Activated T-cell treated with anti-CD3 and anti-CD28 coated beads, Interleukin-2, amount 50 U/mL, for 1 hour (primary cell): ENCODE data around the gene CAMK2N2.

Experiments
- DNase-seq: peaks from one replicate; pipeline ENCODE4 v3.0.0-alpha.2; 2020

CAMK2N2 gene

GRCh38 chr3:184239221-184239620, 22.1 kb downstream of the CAMK2N2 start:
- no peak for DNase-seq

DNA sequence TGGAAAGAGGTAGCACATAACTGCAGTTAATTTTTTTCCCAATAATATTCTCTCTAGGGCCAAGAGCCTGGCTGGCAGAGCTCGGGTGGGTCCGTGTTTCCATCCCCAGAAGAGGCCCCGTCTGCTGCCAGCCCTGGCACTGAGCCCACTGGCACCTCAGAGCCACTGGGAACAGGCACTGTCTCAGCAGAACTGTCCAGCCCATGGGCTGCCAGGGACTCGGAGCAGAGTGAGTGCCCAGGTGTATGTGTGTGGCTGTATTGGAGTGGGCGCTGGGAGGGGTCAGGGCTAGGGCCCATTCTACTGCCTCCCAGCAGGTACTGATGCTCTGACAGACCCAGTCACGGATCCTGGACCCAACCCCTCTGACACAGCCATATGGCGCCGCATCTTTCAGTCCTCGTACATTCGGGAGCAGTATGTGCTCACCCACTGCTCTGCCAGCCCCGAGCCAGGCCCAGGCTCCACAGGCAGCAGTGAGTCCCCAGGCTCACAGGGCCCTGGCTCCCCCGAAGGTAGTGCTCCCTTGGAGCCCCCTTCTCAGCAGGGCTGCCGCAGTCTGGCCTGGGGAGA, 23.0 kb downstream of the CAMK2N2 start:
- no peak for DNase-seq

- no peak for DNase-seq
Measured at GRCh38 chr3:184237807-184238206, 23.5 kb downstream of the CAMK2N2 start.

DNA sequence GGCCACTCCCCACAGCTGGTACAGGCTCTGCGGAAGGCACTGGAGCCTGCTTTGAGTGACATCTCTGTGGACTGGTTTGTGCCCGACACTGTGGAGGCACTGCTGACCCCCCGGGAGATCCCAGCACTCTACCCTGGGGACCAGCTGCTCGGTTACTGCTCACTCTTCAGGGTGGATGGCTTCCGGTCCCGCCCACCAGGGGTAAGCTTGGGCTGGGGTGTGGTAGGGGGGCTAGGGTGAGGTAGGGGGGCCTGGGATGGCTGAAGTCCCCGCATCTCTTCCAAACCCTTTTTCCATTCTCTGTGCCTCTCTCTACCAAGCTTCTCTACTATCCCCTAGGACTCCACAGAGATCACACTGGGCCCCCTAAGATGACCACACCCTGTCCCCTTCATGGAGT, 24.1 kb downstream of the CAMK2N2 start:
- DNase-seq: no peak

DNA sequence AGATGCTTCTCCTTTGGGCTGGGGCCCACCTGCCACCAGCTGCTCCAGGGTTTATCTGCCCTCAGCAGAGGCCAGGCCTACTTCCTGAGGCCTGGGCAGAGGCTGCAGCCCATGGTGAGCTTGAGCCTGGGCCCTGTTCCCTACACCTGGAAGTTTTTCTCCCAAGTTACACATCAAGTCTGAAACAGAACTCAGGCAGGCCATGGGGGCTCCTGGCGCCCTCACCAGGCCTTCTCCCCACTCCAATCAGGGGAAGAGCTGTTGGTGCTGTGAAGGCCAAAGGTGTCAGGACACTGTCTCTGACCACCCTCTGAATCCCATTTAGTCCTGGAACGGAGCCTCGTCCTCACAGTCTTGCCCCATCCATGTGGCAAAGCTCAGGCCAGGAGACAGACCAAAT, 24.7 kb downstream of the CAMK2N2 start:
- DNase-seq: no peak

DNA sequence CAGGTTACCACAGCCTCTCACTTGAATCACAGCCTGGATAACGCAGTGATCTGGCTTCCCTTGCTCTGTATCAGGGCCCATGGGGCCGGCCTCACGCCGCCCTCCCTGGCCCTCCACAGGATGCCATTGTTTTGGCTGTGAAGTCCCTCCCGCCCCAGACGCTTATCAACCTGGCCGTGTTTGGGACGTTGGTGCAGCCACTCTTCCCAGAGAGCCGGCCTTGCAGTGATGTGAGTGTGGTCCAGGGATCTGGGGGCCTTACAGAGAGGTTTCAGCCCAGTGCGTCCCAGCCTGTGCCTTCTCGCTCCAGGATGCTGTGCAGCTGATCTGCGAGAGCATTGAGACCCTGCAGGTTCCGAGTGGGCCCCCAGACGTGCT, 25.3 kb downstream of the CAMK2N2 start:
- DNase-seq: no peak

GRCh38 chr3:184235381-184236032, 25.8 kb downstream of the CAMK2N2 start:
- no peak for DNase-seq

GRCh38 chr3:184234671-184235380, 26.5 kb downstream of the CAMK2N2 start:
- DNase-seq: no peak

DNA sequence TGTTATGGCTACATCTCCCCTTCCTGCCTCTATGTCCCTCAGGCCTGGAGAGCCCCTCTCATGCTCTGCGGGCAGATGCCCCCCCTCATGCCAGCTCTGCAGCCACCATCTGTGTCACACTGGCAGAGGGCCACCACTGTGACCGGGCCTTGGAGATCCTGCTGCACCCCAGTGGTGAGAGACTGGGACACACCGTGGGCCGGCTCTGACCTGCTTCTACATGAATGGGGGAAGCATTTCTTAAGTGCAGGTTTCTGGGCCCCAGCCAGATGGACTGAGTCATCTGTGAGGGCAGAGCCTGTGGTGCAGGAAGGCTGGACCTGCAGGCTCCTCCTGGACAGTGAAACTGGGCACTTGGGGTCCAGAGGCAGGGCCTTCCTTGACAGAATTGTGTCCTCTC, 27.1 kb downstream of the CAMK2N2 start:
- DNase-seq: no peak

DNA sequence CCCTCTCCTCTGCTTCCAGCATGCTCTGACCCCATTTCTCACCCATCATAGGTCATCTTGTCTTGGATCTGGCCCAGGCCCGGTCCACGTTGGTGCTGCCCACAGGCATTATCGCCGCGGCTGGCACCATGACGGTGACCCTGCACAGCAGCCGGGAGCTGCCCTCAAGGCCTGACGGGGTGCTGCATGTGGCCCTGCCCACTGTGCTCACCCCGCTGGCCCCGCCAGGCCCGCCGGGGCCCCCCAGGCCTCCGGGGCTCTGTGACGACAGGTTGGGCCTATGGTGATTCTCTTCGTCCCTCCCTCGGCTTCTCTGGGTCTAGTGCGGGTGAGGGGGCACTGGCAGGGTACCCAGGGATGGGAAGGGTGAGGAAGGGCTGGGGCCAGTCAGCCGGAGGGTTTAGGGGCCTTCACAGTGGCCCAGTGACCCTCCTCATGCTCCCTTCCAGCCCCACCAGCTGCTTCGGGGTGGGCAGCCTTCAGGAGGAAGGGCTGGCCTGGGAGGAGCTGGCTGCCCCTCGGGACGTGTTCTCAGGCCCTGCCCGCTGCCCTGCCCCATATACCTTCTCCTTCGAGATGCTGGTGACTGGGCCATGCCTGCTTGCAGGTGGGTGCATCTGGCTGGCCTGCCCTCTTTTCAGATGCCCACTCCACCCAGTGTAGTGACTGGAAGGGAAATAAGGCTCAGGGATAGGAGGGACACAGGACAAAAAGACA, 28.1 kb downstream of the CAMK2N2 start:
- no peak for DNase-seq

DNA sequence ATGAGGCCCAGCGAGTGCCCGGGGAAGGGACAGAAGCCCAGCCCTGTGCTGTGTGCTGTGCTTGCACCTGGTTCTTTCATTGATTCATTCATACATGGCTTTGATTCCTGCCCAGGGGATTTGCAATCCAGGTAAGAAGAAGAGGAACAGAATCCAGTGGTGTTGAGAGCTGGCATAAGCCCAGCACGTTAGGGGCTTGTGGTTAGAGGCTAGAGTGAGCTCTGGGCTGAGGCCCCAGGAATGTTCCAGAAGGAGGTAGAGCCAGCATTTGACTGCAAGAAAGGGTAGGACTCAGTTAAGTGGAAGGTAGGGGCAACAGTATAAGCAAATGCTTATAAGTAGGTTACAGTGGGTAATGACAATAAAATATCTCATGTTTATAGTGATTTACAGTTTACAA, 29.7 kb downstream of the CAMK2N2 start:
- no peak for DNase-seq

DNA sequence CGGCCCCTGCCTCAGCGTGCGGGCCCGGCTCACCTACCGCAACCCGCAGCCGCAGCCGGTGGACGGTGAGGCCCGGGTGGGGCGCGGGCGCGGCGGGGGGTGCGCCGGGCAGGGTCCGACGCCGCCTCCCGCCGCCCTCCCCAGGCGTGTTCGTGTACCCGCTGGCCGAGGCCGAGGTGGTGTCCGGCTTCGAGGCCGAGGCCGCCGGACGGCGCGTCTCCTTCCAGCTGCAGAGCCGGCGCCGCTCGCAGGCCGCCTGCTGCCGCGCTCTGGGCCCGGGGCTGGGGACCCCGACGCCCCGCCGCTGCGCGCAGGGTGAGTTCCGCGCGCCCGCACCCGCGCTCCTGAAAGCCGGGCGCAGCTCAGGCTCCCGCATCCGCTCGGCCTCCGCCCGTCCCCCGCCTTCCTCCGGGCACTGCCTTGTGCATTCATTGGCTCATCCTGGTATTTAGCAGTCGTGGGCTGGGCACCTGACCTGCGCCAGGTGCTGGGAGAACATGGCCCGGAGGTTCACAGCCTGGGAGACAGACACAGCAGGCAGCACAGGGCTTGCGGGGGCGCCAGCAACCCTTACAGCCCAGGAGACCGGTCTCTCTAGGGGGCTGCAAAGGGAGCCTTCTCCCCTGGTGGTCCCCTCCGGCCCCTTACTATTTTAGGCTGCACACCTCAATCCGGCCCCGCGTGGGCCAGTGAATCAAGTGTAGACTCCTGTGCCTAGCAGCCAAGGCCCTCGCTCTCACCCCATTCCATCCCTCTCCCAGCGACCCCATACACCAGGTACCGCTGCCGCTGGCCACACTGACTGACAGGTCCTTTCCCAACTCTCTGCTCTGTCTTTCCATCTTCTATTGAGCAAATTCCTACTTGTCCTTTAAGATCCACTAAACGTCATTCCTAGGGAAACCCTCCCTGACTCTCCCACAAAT, 30.5 kb downstream of the CAMK2N2 start:
- DNase-seq: no peak

DNA sequence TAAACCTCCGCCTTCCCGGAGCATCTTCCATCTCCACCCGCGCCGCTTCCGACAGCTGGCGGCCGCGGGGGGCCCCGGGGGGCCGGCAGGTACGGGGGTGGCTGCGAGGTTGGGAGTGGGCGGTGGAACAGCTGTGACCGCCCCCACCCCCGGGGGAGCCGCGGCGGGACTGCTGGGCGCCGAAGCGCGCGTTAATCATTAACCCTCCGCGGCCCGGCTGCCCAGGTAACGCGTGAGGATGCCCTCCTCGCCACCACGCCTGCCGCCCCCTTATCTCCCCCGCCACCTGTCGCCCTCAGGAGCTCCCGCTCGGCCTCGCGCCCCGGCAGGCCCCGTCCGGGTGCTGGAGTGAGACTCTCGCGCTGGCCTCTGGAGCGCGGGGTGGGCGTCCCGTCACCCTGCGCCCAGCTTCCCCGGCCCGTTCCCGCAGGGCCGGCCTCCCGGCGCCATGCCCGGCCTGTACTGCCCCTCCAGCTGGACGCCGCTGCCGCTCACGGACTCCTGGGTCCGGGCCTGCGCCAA, 31.2 kb downstream of the CAMK2N2 start:
- DNase-seq: peak; percentile 28

- DNase-seq: peak; percentile 84
Measured at GRCh38 chr3:184229394-184230080, 31.8 kb downstream of the CAMK2N2 start, which contains the start of gene VWA5B2. Gene VWA5B2, plus strand, starts transcription at chr3:184229585. Its CDS starts 944 bp downstream, at chr3:184230529.

DNA sequence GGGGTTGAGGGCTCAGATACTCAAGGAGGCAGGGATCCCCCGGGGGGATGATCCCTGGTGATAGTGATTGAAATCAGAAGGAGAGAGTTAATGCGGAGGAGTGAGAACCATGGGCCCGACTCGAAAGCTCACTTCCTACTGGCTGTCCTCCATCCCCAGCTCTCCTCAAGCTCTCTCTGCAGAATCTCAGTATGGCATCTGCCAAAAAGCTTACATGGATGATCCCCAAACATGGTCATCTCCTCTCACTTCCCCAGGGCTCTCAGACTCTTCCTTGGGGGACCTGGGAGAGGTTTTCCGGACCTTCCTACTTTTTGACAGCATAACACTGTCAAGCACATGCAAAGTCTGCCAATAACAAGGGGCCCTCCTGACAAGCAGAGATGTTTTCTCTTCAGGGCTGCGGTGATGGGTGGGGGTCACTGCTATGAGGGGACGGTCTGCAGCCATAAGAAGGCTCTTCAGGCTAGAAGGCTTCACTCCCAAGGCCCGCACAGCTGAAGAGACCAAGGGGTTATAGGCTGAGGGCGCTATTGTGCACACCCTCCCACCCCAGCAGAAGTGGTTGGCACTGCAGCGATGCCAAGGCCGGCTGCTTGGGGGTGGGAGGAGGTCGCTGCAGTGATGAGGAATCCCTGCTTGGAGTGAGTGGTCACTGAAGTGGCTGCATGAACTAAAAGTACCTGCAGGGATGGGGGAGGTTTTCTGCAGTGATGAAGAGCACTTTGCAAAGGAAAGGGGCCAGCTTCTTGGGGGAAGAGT, 32.8 kb downstream of the CAMK2N2 start:
- DNase-seq: no peak

GRCh38 chr3:184227481-184227935, 33.8 kb downstream of the CAMK2N2 start:
- peak; percentile 66 for DNase-seq

DNA sequence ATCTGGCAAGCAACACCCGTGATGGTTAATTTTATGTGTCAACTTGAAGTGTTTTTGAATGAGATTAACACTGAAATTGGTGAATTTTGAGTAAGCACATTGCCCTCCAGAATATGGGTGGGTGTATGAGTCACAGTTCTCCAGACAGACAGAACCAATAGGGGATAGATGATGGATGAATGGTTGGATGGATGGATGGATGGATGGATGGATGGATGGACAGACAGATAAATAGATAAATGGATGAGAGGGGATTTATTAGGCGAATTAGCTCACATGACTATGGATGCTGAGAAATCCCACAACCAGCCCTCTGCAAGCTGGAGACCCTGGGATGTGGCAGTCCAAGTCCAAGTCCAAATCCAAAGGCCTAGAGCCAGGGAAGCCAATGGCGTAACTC, 37.4 kb downstream of the CAMK2N2 start:
- no peak for DNase-seq

DNA sequence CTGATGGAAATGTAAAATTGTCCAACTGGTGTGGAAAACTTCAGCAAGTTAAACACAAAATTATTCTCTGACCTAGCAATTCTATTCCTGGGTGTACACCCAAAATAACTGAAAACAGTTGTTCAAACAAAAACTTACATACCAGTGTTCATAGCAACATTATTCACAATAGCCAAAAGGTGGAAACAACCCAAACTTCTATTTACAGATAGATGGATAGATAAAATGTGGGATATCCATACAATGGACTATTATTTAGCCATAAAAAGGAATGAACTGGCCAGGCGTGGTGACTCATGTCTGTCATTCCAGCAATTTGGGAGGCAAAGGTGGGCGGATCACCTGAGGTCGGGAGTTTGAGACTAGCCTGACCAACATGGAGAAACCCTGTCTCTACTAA, 38.8 kb downstream of the CAMK2N2 start:
- no peak for DNase-seq

- no peak for DNase-seq
Measured at GRCh38 chr3:184218814-184219213, 42.5 kb downstream of the CAMK2N2 start.

GRCh38 chr3:184211718-184212117, 49.6 kb downstream of the CAMK2N2 start:
- DNase-seq: no peak

DNA sequence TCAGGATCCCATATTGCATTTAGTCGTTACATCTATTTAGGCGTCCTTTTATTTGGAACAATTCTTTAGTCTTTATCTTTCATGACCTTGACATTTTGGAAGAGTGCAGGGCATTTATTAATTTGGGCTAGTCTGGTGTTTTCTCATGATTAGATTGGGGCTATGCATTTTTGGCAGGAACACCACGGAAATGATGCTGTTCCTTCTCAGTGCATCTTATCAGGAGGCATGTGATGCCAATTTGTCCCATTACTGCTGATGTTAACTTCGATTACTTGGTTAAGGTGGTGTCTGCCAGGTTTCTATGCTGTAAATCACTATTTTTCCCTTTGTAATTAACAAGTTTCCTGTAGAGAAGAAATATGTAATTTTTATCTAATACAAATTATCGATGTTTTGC, 50.1 kb downstream of the CAMK2N2 start:
- no peak for DNase-seq
